Uterus (tissue), 4 donors: Measurements from ENCODE around the gene JARID2. TPM values are rescaled to one million over a fixed set of nuclear protein-coding genes. Genes with fewer than 3 reads are reported as not detected.

ENCODE experiments used
- DNase-seq, 2 donors: peaks; one replicate each; pipeline ENCODE4 v3.0.0-alpha.2; 2019 to 2020
- H3K27ac ChIP-seq, 2 donors: fragments of 200-600 bp; sonication (generic); 1 replicate in 1 of 2; 2 replicates in 1 of 2; pipeline ENCODE4 v1.5.1; 2016 to 2018
- H3K27me3 ChIP-seq, 2 donors: fragments of 200-600 bp; sonication (generic); one replicate each; pipeline ENCODE4 v1.5.1; 2018 to 2019; ENCODE audit warnings: control low read depth in 1 of 2
- H3K36me3 ChIP-seq, 2 donors: fragments of 200-600 bp; sonication (generic); one replicate each; pipeline ENCODE4 v1.5.1; 2019; ENCODE audit warnings: control low read depth in 1 of 2
- H3K4me1 ChIP-seq, 2 donors: fragments of 200-600 bp; sonication (generic); one replicate each; pipeline ENCODE4 v1.5.1; 2018 to 2019; ENCODE audit warnings: control low read depth in 1 of 2
- H3K4me3 ChIP-seq, 2 donors: fragments of 200-600 bp; sonication (generic); 1 replicate in 1 of 2; 2 replicates in 1 of 2; pipeline ENCODE4 v1.5.1; 2018 to 2019; ENCODE audit warnings: mild to moderate bottlenecking in 1 of 2
- H3K9me3 ChIP-seq, 2 donors: fragments of 200-600 bp; sonication (generic); one replicate each; pipeline ENCODE4 v1.5.1; 2019; ENCODE audit warnings: control low read depth in 1 of 2
- CTCF ChIP-seq, 4 experiments: fragments of 200-600 bp in 2 of 4; fragments of 450-650 bp in 2 of 4; sonication (generic) in 2 of 4; IDR thresholded peaks; one replicate each; pipeline ENCODE4 v1.5.1; 2016 to 2019; ENCODE audit warnings: antibody characterized with exemption in 4 of 4, mild to moderate bottlenecking in 2 of 4, moderate library complexity in 1 of 4
- POLR2A ChIP-seq, 2 donors: fragments of 450-650 bp; IDR thresholded peaks; one replicate each; pipeline ENCODE4 v1.6.1; 2016; ENCODE audit warnings: antibody characterized with exemption in 2 of 2, mild to moderate bottlenecking in 1 of 2, moderate library complexity in 1 of 2
- intact Hi-C: fragments of 100-400 bp; cut with DNase I; formaldehyde crosslinking; loops from one replicate; pipeline ENCODE4 v1.15.1; 2023; ENCODE audit warnings: low total_unique reads
- total RNA-seq, 4 donors: library from RNA; depleted of rRNA in 3 of 4; stranded (reverse); fragments of >200 nt in 3 of 4; gene quantifications; one replicate each; pipeline versions ENCODE4 v1.1.0 to v1.2.4, GENCODE V29; 2014 to 2023
- donor health status: DM: yes; HTN: yes; CAD: no.

The JARID2 gene
- total RNA-seq, 4 donors from 2014 or later: 2.6 to 15.8 (median 8.0) TPM

GRCh38 chr6:15430931-15431405 is 185.1 kb downstream of the JARID2 start:
- DNase-seq: no peak
- intact Hi-C loops: no loop called here
- Histone ChIP-seq H3K4me3 (no peak overlapping the region), H3K4me1 (peaks cover 0 to 7% of the 10 kb centered on the region in 2 donors), H3K9me3 (no peaks in the 10 kb centered on the region), H3K36me3 (no peaks in the 10 kb centered on the region), H3K27me3 (no peaks in the 10 kb centered on the region), H3K27ac (no peak overlapping the region)
- no peak for TF ChIP-seq POLR2A (IDR thresholded peaks at IDR 0.05)
- TF ChIP-seq CTCF (IDR thresholded peaks at IDR 0.05): no peak

- Histone ChIP-seq H3K4me1 (peaks cover 0 to 7% of the 10 kb centered on the region in 2 donors), H3K27me3 (no peaks in the 10 kb centered on the region), H3K36me3 (no peaks in the 10 kb centered on the region), H3K9me3 (no peaks in the 10 kb centered on the region), H3K4me3 (no peak overlapping the region), H3K27ac (no peak overlapping the region)
- TF ChIP-seq CTCF (IDR thresholded peaks at IDR 0.05) (no peak), POLR2A (IDR thresholded peaks at IDR 0.05) (no peak)
- no peak for DNase-seq
- intact Hi-C loops: no loop called here
Measured at GRCh38 chr6:15431762-15432483, 186.1 kb downstream of the JARID2 start.

GRCh38 chr6:15433511-15433861 is 187.6 kb downstream of the JARID2 start:
- intact Hi-C loops: no loop called here
- no peak for TF ChIP-seq CTCF (IDR thresholded peaks at IDR 0.05)
- no peak for TF ChIP-seq POLR2A (IDR thresholded peaks at IDR 0.05)
- Histone ChIP-seq H3K4me3 (no peak overlapping the region), H3K9me3 (no peaks in the 10 kb centered on the region), H3K4me1 (peaks cover 0 to 7% of the 10 kb centered on the region in 2 donors), H3K27me3 (no peaks in the 10 kb centered on the region), H3K27ac (no peak overlapping the region), H3K36me3 (no peaks in the 10 kb centered on the region)
- no peak for DNase-seq

GRCh38 chr6:15434263-15434662 is 188.4 kb downstream of the JARID2 start:
- TF ChIP-seq CTCF (IDR thresholded peaks at IDR 0.05) (no peak), POLR2A (IDR thresholded peaks at IDR 0.05) (no peak)
- Histone ChIP-seq H3K27ac (no peak overlapping the region), H3K9me3 (no peaks in the 10 kb centered on the region), H3K36me3 (no peaks in the 10 kb centered on the region), H3K27me3 (no peaks in the 10 kb centered on the region), H3K4me1 (peaks cover 0 to 7% of the 10 kb centered on the region in 2 donors), H3K4me3 (no peak overlapping the region)
- DNase-seq: no peak
- intact Hi-C loops: no loop called here

- Histone ChIP-seq H3K36me3 (no peaks in the 10 kb centered on the region), H3K4me1 (peaks cover 0 to 7% of the 10 kb centered on the region in 2 donors), H3K27ac (no peak overlapping the region), H3K9me3 (no peaks in the 10 kb centered on the region), H3K27me3 (no peaks in the 10 kb centered on the region), H3K4me3 (no peak overlapping the region)
- intact Hi-C loops: no loop called here
- no peak for DNase-seq
- TF ChIP-seq POLR2A (IDR thresholded peaks at IDR 0.05): no peak
- no peak for TF ChIP-seq CTCF (IDR thresholded peaks at IDR 0.05)
Measured at GRCh38 chr6:15434823-15435380, 189.0 kb downstream of the JARID2 start.
